Fibroblast of skin of left quadriceps (primary cell): Measurements from ENCODE around the gene BRME1.

Experiments
- DNase-seq, 2 experiments: peaks; one replicate each; pipeline ENCODE4 v3.0.0-alpha.2; 2013; ENCODE audit warnings: low read depth in 2 of 2

The BRME1 gene

GRCh38 chr19:13846557-13847406 lies 59.1 kb downstream of the BRME1 start:
- DNase-seq = peak; percentile 77 to 79

GRCh38 chr19:13844130-13844631 lies 61.7 kb downstream of the BRME1 start:
- DNase-seq = no peak

GRCh38 chr19:13843104-13843921 lies 62.6 kb downstream of the BRME1 start:
- no peak for DNase-seq

- peak; percentile 57 to 59 for DNase-seq
Measured at GRCh38 chr19:13842291-13843103, 63.4 kb downstream of the BRME1 start.

GRCh38 chr19:13841962-13842290 lies 64.0 kb downstream of the BRME1 start:
- no peak for DNase-seq

GRCh38 chr19:13841086-13841961 lies 64.6 kb downstream of the BRME1 start:
- no peak for DNase-seq

GRCh38 chr19:13840305-13841085 lies 65.4 kb downstream of the BRME1 start:
- no peak for DNase-seq

GRCh38 chr19:13839938-13840304 lies 66.0 kb downstream of the BRME1 start:
- DNase-seq = no peak

GRCh38 chr19:13839130-13839937 lies 66.6 kb downstream of the BRME1 start:
- DNase-seq = no peak

GRCh38 chr19:13838435-13839129 lies 67.3 kb downstream of the BRME1 start:
- no peak for DNase-seq

GRCh38 chr19:13835791-13836723 lies 69.9 kb downstream of the BRME1 start:
- no peak for DNase-seq

GRCh38 chr19:13834244-13835069 lies 71.5 kb downstream of the BRME1 start:
- DNase-seq = no peak

- DNase-seq = peak; percentile 66 to 68
Measured at GRCh38 chr19:13833330-13834243, 72.3 kb downstream of the BRME1 start.
